ENCODE results near the gene SELENOI.

- TF ChIP-seq EZH2 (IDR thresholded peaks at IDR 0.05) (no peak), POLR2AphosphoS5 (IDR thresholded peaks at IDR 0.05; ENCODE audit: borderline replicate concordance, low read depth, low read length) (no peak)
Measured at GRCh38 chr2:26313446-26313845, 32.5 kb upstream of the SELENOI start.

Measured in SK-N-MC (cell line).